GM18861 (cell line): ENCODE data around the gene ZDHHC14.

Experiments
- ATAC-seq: cut with Tn5 transposase; IDR thresholded peaks from one replicate; pipeline ENCODE4 v1.9.1; 2021; ENCODE audit not compliant: unreplicated experiment

The ZDHHC14 gene

GRCh38 chr6:157638779-157639178 lies 257.8 kb downstream of the ZDHHC14 start:
- no peak for ATAC-seq

GRCh38 chr6:157640746-157641451 lies 259.9 kb downstream of the ZDHHC14 start:
- ATAC-seq, result no peak

- no peak for ATAC-seq
Observed at GRCh38 chr6:157641837-157642236, 260.8 kb downstream of the ZDHHC14 start.

- no peak for ATAC-seq
Observed at GRCh38 chr6:157642736-157643135, 261.7 kb downstream of the ZDHHC14 start.

GRCh38 chr6:157644043-157644810 lies 263.2 kb downstream of the ZDHHC14 start:
- no peak for ATAC-seq

- ATAC-seq, result no peak
Observed at GRCh38 chr6:157645201-157645795, 264.3 kb downstream of the ZDHHC14 start.

GRCh38 chr6:157646012-157646411 lies 265.0 kb downstream of the ZDHHC14 start:
- ATAC-seq, result no peak

- no peak for ATAC-seq
Observed at GRCh38 chr6:157647261-157647915, 266.4 kb downstream of the ZDHHC14 start.

GRCh38 chr6:157648561-157648960 lies 267.6 kb downstream of the ZDHHC14 start:
- ATAC-seq, result no peak

- no peak for ATAC-seq
Observed at GRCh38 chr6:157649311-157650260, 268.6 kb downstream of the ZDHHC14 start.

- no peak for ATAC-seq
Observed at GRCh38 chr6:157650261-157650640, 269.3 kb downstream of the ZDHHC14 start.

- no peak for ATAC-seq
Observed at GRCh38 chr6:157650801-157651200, 269.8 kb downstream of the ZDHHC14 start.

- no peak for ATAC-seq
Observed at GRCh38 chr6:157651731-157652490, 270.9 kb downstream of the ZDHHC14 start.

- ATAC-seq, result no peak
Observed at GRCh38 chr6:157652601-157653363, 271.8 kb downstream of the ZDHHC14 start.

- ATAC-seq, result no peak
Observed at GRCh38 chr6:157653521-157653920, 272.5 kb downstream of the ZDHHC14 start.

- ATAC-seq, result no peak
Observed at GRCh38 chr6:157655139-157655538, 274.1 kb downstream of the ZDHHC14 start.

- no peak for ATAC-seq
Observed at GRCh38 chr6:157656437-157656997, 275.5 kb downstream of the ZDHHC14 start.

- ATAC-seq, result no peak
Observed at GRCh38 chr6:157657754-157658153, 276.8 kb downstream of the ZDHHC14 start.

- ATAC-seq, result no peak
Observed at GRCh38 chr6:157658301-157658700, 277.3 kb downstream of the ZDHHC14 start.
